Measurements from ENCODE around the gene CLN3.

GRCh38 chr16:28495795-28496749 is 4.2 kb upstream of the CLN3 start:
- TF ChIP-seq POLR2A (IDR thresholded peaks at IDR 0.05; ENCODE audit: extremely low read depth, insufficient read length) = no peak
- TF ChIP-seq CTCF (IDR thresholded peaks at IDR 0.05; ENCODE audit: low read depth, low read length) = no peak

All from NB4 (cell line).